ENCODE measurements around the gene TMEM156.

GRCh38 chr4:38979511-38980230 lies 52.5 kb downstream of the TMEM156 start:
- TF ChIP-seq, protein P1, sequence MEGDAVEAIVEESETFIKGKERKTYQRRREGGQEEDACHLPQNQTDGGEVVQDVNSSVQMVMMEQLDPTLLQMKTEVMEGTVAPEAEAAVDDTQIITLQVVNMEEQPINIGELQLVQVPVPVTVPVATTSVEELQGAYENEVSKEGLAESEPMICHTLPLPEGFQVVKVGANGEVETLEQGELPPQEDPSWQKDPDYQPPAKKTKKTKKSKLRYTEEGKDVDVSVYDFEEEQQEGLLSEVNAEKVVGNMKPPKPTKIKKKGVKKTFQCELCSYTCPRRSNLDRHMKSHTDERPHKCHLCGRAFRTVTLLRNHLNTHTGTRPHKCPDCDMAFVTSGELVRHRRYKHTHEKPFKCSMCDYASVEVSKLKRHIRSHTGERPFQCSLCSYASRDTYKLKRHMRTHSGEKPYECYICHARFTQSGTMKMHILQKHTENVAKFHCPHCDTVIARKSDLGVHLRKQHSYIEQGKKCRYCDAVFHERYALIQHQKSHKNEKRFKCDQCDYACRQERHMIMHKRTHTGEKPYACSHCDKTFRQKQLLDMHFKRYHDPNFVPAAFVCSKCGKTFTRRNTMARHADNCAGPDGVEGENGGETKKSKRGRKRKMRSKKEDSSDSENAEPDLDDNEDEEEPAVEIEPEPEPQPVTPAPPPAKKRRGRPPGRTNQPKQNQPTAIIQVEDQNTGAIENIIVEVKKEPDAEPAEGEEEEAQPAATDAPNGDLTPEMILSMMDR (conservative IDR thresholded peaks at IDR 0.05; ENCODE audit: low read depth in 2 of 2): no peak
- TF ChIP-seq CREB1 (CRISPR knock-in tag; IDR thresholded peaks at IDR 0.05; ENCODE audit: low read depth): no peak
- no peak for TF ChIP-seq REST (IDR thresholded peaks at IDR 0.05; ENCODE audit: unreplicated experiment)
- TF ChIP-seq POLR2AphosphoS5 (IDR thresholded peaks at IDR 0.05; ENCODE audit: low read depth): no peak
- TF ChIP-seq EZH2phosphoT487 (IDR thresholded peaks at IDR 0.05; ENCODE audit: unreplicated experiment): no peak
